Neural cell (in vitro differentiated cells): ENCODE results near the gene SPATA32.

Experiments used
- CTCF ChIP-seq: fragments of 450-650 bp; IDR thresholded peaks from 2 replicates; pipeline ENCODE4 v1.5.1; 2014; ENCODE audit warnings: antibody characterized with exemption, mild to moderate bottlenecking, moderate library complexity; ENCODE audit not compliant: poor library complexity, severe bottlenecking
- EP300 ChIP-seq: fragments of 450-650 bp; conservative IDR thresholded peaks from 2 replicates; pipeline ENCODE4 v1.6.1; 2014; ENCODE audit warnings: antibody characterized with exemption, mild to moderate bottlenecking, moderate library complexity; ENCODE audit not compliant: poor library complexity, severe bottlenecking
- EZH2 ChIP-seq: fragments of 200-600, 300-800 bp; shearing (Covaris generic), sonication (generic); IDR thresholded peaks from 2 replicates; pipeline ENCODE4 v1.6.1; 2014; ENCODE audit warnings: antibody characterized with exemption, low read length, borderline replicate concordance, mild to moderate bottlenecking; ENCODE audit not compliant: insufficient read depth, poor library complexity, severe bottlenecking
- MXI1 ChIP-seq: fragments of 450-650 bp; conservative IDR thresholded peaks from 2 replicates; pipeline ENCODE4 v1.6.1; 2014; ENCODE audit warnings: antibody characterized with exemption, mild to moderate bottlenecking; ENCODE audit not compliant: poor library complexity, severe bottlenecking
- POLR2AphosphoS5 ChIP-seq: IDR thresholded peaks from 2 replicates; pipeline ENCODE4 v1.6.1; 2012
- RAD21 ChIP-seq: fragments of 450-650 bp; conservative IDR thresholded peaks from 2 replicates; pipeline ENCODE4 v1.6.1; 2014; ENCODE audit warnings: antibody characterized with exemption, mild to moderate bottlenecking, moderate library complexity
- REST ChIP-seq: IDR thresholded peaks from 2 replicates; pipeline ENCODE4 v1.6.1; 2012; ENCODE audit warnings: borderline replicate concordance
- TAF1 ChIP-seq: IDR thresholded peaks from 2 replicates; pipeline ENCODE4 v1.6.1; 2012; ENCODE audit warnings: low read depth

DNA sequence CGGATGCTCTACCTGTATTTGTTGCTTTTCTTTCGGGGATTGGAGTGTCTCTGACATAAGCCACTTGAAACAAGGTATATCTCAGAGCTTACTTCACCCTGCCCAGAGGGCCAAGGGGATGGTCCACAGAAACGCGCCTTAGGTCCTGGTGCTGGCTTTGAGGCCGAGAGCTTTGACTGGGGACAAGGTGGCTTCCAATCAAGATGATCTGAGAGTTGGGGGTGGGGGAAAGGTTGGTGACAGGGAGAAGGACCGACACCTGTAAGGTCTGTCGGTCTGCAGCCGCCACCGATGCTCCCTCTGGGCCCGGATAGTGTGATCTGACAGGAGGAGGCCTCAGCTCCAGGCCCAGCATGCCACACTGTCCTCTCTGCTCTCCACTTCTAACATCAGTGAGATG is 21.8 kb upstream of the SPATA32 start:
- TF ChIP-seq POLR2AphosphoS5 (no peak), CTCF (no peak), REST (no peak), EZH2 (no peak), TAF1 (no peak), RAD21 (no peak), EP300 (no peak), MXI1 (no peak)
